HEK293 (cell line): ENCODE data around the gene LRRC4C.

Experiments used
- ZFP37 ChIP-seq: fragments of 450-650 bp; formaldehyde crosslinking; IDR thresholded peaks from 2 replicates; pipeline ENCODE4 v1.5.1; 2016; ENCODE audit warnings: missing biosample characterization, missing genetic modification characterization
- ZNF221 ChIP-seq: fragments of 450-650 bp; formaldehyde crosslinking; IDR thresholded peaks from 2 replicates; pipeline ENCODE4 v1.5.1; 2017; ENCODE audit warnings: missing biosample characterization, missing genetic modification characterization, borderline replicate concordance
- ZNF549 ChIP-seq: fragments of 450-650 bp; IDR thresholded peaks from 2 replicates; pipeline ENCODE4 v1.5.1; 2018; ENCODE audit warnings: missing biosample characterization, missing genetic modification characterization, mild to moderate bottlenecking, inconsistent platforms, moderate library complexity
- ZNF558 ChIP-seq: fragments of 450-650 bp; formaldehyde crosslinking; IDR thresholded peaks from 2 replicates; pipeline ENCODE4 v1.5.1; 2016; ENCODE audit warnings: missing biosample characterization, missing genetic modification characterization
- TF ChIP-seq, protein P1 (sequence below): fragments of 450-650 bp; formaldehyde crosslinking; IDR thresholded peaks from 2 replicates; pipeline ENCODE4 v1.5.1; 2016; ENCODE audit warnings: missing biosample characterization, missing genetic modification characterization
- TF ChIP-seq, protein P2 (sequence below): fragments of 450-650 bp; formaldehyde crosslinking; IDR thresholded peaks from 2 replicates; pipeline ENCODE4 v1.5.1; 2016; ENCODE audit warnings: missing biosample characterization, missing genetic modification characterization
- TF ChIP-seq, protein P3 (sequence below): fragments of 450-650 bp; formaldehyde crosslinking; IDR thresholded peaks from 2 replicates; pipeline ENCODE4 v1.5.1; 2016; ENCODE audit warnings: missing biosample characterization, missing genetic modification characterization

DNA sequence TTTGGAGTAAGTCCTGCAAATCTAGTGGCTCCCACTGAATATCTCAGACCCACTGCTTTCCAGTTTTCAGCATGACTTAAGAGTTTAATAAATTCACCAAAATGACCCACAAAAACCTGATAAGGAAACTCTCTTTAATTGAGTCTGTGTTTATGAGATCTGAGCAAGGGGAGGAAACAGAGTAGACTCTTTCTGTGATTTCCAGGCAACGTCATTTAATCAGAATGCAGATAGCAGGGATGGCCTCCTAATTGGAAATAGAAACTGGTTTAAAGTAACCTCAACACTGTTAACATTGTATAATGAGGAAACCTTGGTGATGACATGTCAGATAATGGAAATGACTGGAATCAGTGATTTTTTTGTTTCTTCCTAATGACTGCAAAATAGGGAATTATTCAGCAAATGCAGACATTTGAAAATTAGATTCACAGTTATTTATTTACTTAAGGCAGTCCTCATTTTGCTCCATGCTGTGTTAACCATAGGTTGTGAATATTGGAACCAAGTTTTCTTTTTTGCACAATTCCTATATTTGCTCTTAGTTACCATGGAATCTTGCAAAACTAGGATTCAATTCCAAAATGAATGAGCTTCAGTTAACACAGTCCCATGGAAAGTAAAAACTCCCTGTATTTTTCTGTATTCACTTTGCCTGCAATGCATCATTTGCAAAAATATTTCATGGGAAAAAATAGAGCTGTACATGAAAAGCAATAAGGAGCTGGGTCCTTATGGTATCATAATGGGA, 1324.5 kb downstream of the LRRC4C start:
- TF ChIP-seq, protein P1, sequence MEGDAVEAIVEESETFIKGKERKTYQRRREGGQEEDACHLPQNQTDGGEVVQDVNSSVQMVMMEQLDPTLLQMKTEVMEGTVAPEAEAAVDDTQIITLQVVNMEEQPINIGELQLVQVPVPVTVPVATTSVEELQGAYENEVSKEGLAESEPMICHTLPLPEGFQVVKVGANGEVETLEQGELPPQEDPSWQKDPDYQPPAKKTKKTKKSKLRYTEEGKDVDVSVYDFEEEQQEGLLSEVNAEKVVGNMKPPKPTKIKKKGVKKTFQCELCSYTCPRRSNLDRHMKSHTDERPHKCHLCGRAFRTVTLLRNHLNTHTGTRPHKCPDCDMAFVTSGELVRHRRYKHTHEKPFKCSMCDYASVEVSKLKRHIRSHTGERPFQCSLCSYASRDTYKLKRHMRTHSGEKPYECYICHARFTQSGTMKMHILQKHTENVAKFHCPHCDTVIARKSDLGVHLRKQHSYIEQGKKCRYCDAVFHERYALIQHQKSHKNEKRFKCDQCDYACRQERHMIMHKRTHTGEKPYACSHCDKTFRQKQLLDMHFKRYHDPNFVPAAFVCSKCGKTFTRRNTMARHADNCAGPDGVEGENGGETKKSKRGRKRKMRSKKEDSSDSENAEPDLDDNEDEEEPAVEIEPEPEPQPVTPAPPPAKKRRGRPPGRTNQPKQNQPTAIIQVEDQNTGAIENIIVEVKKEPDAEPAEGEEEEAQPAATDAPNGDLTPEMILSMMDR = no peak
- TF ChIP-seq ZNF221 (no peak), ZFP37 (tag by site-specific recombination) (no peak), ZNF549 (tag by site-specific recombination) (no peak), ZNF558 (tag by site-specific recombination) (no peak)
- TF ChIP-seq, protein P2, sequence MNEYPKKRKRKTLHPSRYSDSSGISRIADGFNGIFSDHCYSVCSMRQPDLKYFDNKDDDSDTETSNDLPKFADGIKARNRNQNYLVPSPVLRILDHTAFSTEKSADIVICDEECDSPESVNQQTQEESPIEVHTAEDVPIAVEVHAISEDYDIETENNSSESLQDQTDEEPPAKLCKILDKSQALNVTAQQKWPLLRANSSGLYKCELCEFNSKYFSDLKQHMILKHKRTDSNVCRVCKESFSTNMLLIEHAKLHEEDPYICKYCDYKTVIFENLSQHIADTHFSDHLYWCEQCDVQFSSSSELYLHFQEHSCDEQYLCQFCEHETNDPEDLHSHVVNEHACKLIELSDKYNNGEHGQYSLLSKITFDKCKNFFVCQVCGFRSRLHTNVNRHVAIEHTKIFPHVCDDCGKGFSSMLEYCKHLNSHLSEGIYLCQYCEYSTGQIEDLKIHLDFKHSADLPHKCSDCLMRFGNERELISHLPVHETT (tag by site-specific recombination) = no peak
- TF ChIP-seq, protein P3, sequence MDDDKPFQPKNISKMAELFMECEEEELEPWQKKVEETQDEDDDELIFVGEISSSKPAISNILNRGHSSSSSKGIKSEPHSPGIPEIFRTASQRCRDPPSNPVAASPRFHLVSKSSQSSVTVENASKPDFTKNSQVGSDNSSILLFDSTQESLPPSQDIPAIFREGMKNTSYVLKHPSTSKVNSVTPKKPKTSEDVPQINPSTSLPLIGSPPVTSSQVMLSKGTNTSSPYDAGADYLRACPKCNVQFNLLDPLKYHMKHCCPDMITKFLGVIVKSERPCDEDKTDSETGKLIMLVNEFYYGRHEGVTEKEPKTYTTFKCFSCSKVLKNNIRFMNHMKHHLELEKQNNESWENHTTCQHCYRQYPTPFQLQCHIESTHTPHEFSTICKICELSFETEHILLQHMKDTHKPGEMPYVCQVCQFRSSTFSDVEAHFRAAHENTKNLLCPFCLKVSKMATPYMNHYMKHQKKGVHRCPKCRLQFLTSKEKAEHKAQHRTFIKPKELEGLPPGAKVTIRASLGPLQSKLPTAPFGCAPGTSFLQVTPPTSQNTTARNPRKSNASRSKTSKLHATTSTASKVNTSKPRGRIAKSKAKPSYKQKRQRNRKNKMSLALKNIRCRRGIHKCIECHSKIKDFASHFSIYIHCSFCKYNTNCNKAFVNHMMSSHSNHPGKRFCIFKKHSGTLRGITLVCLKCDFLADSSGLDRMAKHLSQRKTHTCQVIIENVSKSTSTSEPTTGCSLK (tag by site-specific recombination) = no peak
